OCI-LY3 (cell line): ENCODE measurements around the gene KIF6.

ENCODE experiments used
- H2AFZ ChIP-seq: fragments of 200-600, 300-600 bp; shearing (Covaris generic); 2 replicates; pipeline ENCODE4 v1.6.0; 2014; ENCODE audit warnings: antibody characterized with exemption, low read depth, low read length
- H3K27ac ChIP-seq: fragments of 200-600, 300-600 bp; sonication (generic); 2 replicates; pipeline ENCODE4 v1.5.1; 2014; ENCODE audit warnings: mild to moderate bottlenecking, low read length, moderate library complexity, mixed read lengths
- H3K27me3 ChIP-seq: fragments of 200-600, 300-600 bp; sonication (generic); 2 replicates; pipeline ENCODE4 v1.6.1; 2014; ENCODE audit warnings: low read depth, low read length, mixed read lengths
- H3K36me3 ChIP-seq: fragments of 200-600, 300-600 bp; sonication (generic); replicated peaks from 2 replicates; pipeline ENCODE3; 2014; ENCODE audit warnings: low read depth, low read length, mixed read lengths
- H3K4me1 ChIP-seq: fragments of 300-600, 200-600 bp; sonication (generic); 2 replicates; pipeline ENCODE4 v1.6.1; 2014; ENCODE audit warnings: low read length, mixed read lengths
- H3K4me2 ChIP-seq: fragments of 200-600, 300-600 bp; sonication (generic); 2 replicates; pipeline ENCODE4 v1.6.1; 2014; ENCODE audit warnings: low read length, mixed read lengths
- H3K4me3 ChIP-seq: fragments of 300-600, 200-600 bp; sonication (generic); 2 replicates; pipeline ENCODE4 v1.5.1; 2014; ENCODE audit warnings: antibody characterized with exemption, mild to moderate bottlenecking, low read length, moderate library complexity
- H3K79me2 ChIP-seq: fragments of 300-600, 200-600 bp; shearing (Covaris generic); 2 replicates; pipeline ENCODE4 v1.6.1; 2014; ENCODE audit warnings: mild to moderate bottlenecking, low read length, mixed read lengths
- H3K9ac ChIP-seq: fragments of 300-600, 200-600 bp; shearing (Covaris generic); 2 replicates; pipeline ENCODE4 v1.6.0; 2014; ENCODE audit warnings: mild to moderate bottlenecking, low read length, moderate library complexity
- H3K9me3 ChIP-seq: fragments of 200-600, 300-600 bp; shearing (Covaris generic); 2 replicates; pipeline ENCODE4 v1.6.1; 2014; ENCODE audit warnings: low read length, mixed read lengths; ENCODE audit not compliant: insufficient read depth
- H4K20me1 ChIP-seq: fragments of 200-600, 300-600 bp; sonication (generic); 2 replicates; pipeline ENCODE4 v1.6.1; 2016; ENCODE audit warnings: low read length, mixed read lengths; ENCODE audit not compliant: insufficient read depth
- CTCF ChIP-seq: fragments of 200-600, 300-600 bp; sonication (generic); IDR thresholded peaks from 2 replicates; pipeline ENCODE4 v1.5.1; 2014; ENCODE audit warnings: antibody characterized with exemption, low read length, low read depth
- EZH2phosphoT487 ChIP-seq: fragments of 200-600 bp; shearing (Covaris generic); IDR thresholded peaks from 2 replicates; pipeline ENCODE4 v1.6.1; 2018; ENCODE audit warnings: antibody characterized with exemption, mixed run types, low read depth

The KIF6 gene

DNA sequence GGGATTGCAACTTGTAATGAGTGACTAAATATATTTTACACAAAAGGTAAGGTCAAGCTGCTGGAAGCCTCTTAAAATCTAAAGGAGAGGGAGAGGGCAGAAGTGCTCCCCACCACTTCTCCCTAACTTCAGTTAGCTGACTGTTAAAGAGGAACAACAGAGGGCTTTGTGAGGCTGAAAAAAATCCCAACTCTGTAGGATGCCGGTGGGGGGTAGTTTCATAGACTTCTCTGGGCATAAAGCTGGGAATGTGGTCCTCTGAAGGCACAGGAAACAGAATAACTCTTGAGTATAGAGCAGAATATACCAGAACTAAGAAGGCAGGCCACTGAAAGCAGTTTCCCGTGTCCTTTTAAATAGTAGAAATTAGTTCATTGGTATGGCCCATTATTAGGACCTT lies 71.6 kb downstream of the KIF6 start:
- TF ChIP-seq CTCF (no peak), EZH2phosphoT487 (no peak)
- Histone ChIP-seq H3K4me3 (no peak overlapping the region), H3K36me3 (peaks cover under 1% of the 10 kb centered on the region), H3K9me3 (no peaks in the 10 kb centered on the region), H3K27ac (no peak overlapping the region), H3K9ac (no peak overlapping the region), H4K20me1 (no peaks in the 10 kb centered on the region), H3K79me2 (no peaks in the 10 kb centered on the region), H3K27me3 (no peaks in the 10 kb centered on the region), H3K4me2 (no peak overlapping the region), H2AFZ (no peak overlapping the region), H3K4me1 (peaks cover 21% of the 10 kb centered on the region)

GRCh38 chr6:39649996-39650395 lies 75.2 kb downstream of the KIF6 start:
- no peak overlapping the region for H2AFZ ChIP-seq

GRCh38 chr6:39646751-39647420 lies 78.3 kb downstream of the KIF6 start:
- TF ChIP-seq CTCF = no peak
- TF ChIP-seq EZH2phosphoT487 = no peak
- H3K9ac ChIP-seq = no peak overlapping the region
- no peaks in the 10 kb centered on the region for H3K9me3 ChIP-seq
- peak overlapping the region; percentile 36 for H3K4me2 ChIP-seq
- H2AFZ ChIP-seq = peak overlapping the region; percentile 19; the same call in 1 of the 2 replicates
- H3K27me3 ChIP-seq = no peaks in the 10 kb centered on the region
- peaks cover 17% of the 10 kb centered on the region for H3K4me1 ChIP-seq
- H3K4me3 ChIP-seq = peak overlapping the region; percentile 19; the same call in 1 of the 2 replicates
- H3K36me3 ChIP-seq = no peaks in the 10 kb centered on the region
- H3K79me2 ChIP-seq = no peaks in the 10 kb centered on the region
- H3K27ac ChIP-seq = no peak overlapping the region
- no peaks in the 10 kb centered on the region for H4K20me1 ChIP-seq

More at GRCh38 chr6:39649996-39650395, 75.2 kb downstream of the KIF6 start:
- H3K36me3 ChIP-seq = no peaks in the 10 kb centered on the region
- H3K4me2 ChIP-seq = no peak overlapping the region
- no peaks in the 10 kb centered on the region for H3K27me3 ChIP-seq
- H3K9me3 ChIP-seq = no peaks in the 10 kb centered on the region
- H4K20me1 ChIP-seq = no peaks in the 10 kb centered on the region
- TF ChIP-seq EZH2phosphoT487 (no peak), CTCF (no peak)
- H3K4me3 ChIP-seq = no peak overlapping the region
- H3K9ac ChIP-seq = no peak overlapping the region
- peaks cover 29% of the 10 kb centered on the region for H3K4me1 ChIP-seq
- no peaks in the 10 kb centered on the region for H3K79me2 ChIP-seq
- H3K27ac ChIP-seq = no peak overlapping the region

DNA sequence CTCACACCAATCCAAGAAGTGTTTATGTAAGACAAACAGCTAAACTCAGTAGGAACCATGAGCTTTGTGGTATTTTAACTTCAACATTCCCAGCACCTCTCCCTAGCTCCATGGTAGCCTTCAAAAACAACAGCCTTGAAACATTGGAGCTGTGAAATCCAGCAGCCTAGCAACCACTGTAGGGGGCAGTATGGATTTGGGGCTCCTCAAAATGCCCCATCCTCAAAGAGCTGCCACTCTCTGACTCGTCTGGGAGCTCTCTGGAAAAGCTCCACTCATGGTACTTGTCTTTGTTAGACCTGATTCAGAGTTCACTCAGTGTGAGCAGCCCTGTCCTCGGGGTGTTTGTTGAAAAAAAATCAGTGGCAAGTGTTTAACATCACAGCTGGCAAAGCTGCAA lies 82.9 kb downstream of the KIF6 start:
- Histone ChIP-seq H3K79me2 (no peaks in the 10 kb centered on the region), H3K4me1 (peaks cover 16% of the 10 kb centered on the region), H3K4me3 (no peak overlapping the region), H3K27ac (no peak overlapping the region), H4K20me1 (no peaks in the 10 kb centered on the region), H3K4me2 (no peak overlapping the region), H3K36me3 (no peaks in the 10 kb centered on the region), H3K9ac (no peak overlapping the region), H2AFZ (peak overlapping the region; percentile 45), H3K27me3 (no peaks in the 10 kb centered on the region), H3K9me3 (no peaks in the 10 kb centered on the region)
- TF ChIP-seq CTCF (peak; percentile 27), EZH2phosphoT487 (no peak)
